ENCODE data around the gene LEMD1.

The LEMD1 gene

DNA sequence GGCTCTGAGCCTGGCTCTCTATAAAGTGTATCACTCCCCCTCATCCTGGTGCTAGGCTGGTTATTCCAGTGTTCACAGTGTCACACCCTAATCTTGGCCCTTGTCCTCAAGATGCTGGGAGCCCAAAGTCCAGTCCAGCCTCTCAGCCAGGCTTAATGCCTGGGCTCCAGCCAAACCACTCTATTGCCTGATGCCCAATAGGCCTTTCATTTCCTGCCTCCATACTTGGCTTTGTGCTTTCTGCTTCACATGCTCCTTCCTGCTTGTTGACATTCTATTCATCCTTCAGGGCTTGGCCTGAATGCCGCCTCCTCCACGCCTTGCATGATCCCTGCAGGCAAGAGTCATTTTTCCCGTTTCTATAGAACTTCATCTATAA, 66.8 kb downstream of the LEMD1 start:
- no peak for DNase-seq (ENCODE audit: low read depth in 2 of 2)

DNA sequence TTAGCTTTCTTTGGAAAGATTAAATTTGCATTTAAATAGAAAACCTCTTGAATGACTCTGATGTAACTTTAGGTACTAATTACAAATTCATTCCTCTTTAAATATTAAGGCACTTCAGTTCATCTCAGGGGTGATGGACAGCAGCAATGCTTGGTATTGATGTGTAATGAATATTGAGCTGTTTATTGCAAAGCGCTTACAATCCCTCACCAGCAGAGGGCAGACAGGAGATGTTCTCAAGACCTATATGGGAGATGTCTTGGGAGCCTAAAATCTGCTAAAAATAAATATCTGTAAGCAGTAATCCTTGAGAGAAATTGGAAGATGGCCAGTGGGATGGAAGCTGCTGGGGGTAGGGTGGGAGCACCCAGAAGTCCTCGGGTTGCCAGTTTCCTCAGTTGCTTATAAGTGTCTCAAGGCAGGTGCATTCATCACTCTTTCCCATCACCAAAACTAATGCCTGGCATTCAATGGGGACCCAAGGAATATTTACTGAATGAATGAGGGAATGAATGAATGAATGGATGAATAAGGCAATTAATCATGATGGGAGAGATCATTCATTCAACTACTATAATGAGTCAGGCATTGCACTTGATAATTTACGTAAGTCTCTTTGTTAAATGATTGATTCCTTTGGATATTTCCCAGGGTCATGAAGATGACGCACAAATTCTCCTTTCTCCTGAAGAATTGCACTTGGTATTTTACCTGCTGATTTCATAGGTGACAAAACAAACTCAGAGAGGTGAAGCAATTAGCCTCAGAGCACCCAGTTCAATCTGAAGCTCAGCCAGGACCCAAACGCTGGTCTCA, 67.4 kb downstream of the LEMD1 start:
- peak in 1 of 2 donors; percentile 34 for DNase-seq (ENCODE audit: low read depth in 2 of 2)

DNA sequence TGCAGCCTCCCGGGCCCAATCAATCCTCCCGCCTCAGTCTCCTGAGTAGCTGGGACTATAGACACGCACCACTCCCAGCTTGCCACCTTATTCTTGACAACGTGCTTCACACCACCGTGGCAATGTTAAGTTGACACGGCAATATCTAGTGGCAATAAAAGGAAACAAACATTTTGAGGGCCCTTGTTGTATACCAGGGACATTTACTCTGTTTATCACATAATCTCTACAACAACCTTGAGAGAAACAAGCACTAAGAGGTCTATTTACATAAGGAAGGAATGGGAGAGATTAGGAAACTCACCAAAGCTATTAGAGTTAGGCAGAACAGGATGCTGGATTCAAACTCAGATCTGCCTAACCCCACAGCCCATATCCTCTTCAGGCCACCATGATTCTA, 68.2 kb downstream of the LEMD1 start:
- no peak for DNase-seq (ENCODE audit: low read depth in 2 of 2)

- DNase-seq (ENCODE audit: low read depth in 2 of 2) = no peak
Observed at GRCh38 chr1:205353191-205353590, 68.7 kb downstream of the LEMD1 start.

- no peak for DNase-seq (ENCODE audit: low read depth in 2 of 2)
Observed at GRCh38 chr1:205351984-205352713, 69.7 kb downstream of the LEMD1 start.

DNA sequence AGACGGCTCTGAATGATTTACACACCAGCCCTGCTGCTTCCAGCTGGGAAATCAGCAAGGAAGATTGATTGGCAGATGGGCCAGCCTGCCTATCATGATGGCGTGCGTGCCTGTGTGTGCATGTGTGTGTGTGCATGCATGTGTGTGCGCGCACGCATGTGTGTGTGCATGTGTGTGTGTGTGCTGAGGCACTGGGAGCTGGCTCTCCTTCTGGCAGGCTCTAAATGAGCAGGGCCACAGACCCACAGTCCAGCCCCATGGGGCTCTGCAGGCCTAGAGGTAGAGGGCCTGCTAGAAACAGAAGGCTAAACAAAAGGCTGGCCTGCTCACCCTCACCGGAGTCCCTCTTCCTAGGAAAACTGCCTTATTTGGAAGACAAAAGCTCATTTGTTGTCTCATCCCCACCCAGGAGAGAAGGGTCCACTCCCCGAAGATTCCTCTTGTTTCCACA, 71.1 kb downstream of the LEMD1 start:
- DNase-seq (ENCODE audit: low read depth in 2 of 2) = no peak

GRCh38 chr1:205350124-205350523, 71.7 kb downstream of the LEMD1 start:
- no peak for DNase-seq (ENCODE audit: low read depth in 2 of 2)

- no peak for DNase-seq (ENCODE audit: low read depth in 2 of 2)
Observed at GRCh38 chr1:205348554-205349487, 73.0 kb downstream of the LEMD1 start.

DNA sequence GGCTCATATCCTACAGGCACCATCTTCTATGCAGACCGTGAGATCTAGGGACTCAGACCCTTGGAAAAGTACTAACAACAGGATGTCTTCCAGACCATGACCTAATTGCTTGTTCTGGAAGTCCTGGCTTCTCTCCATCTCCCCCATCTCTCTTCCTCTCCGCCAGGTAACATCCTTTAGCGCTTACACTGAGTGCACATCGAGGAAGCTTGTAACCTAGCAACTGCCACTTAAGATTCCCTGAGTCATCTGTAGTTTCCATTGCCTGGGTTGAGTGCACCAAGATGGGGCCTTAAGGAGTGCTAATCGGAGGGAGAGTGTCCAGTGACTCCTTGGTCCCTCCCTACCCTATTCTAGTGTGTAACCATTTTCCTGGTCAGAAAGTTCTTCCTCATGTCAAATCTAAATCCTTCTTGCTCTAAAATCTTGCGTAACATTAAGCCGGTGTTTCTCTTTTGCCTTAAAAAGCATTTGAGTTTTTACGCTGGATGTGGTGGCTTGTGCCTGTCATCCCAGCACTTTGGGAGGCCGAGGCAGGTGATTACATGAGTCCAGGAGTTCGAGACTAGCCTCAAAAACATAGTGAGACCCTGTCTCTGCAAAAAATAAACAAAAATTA, 74.8 kb downstream of the LEMD1 start:
- no peak for DNase-seq (ENCODE audit: low read depth in 2 of 2)

- no peak for DNase-seq (ENCODE audit: low read depth in 2 of 2)
Observed at GRCh38 chr1:205345761-205346160, 76.1 kb downstream of the LEMD1 start.

GRCh38 chr1:205344066-205344928, 77.6 kb downstream of the LEMD1 start:
- peak; percentile 18 to 39 for DNase-seq (ENCODE audit: low read depth in 2 of 2)

DNA sequence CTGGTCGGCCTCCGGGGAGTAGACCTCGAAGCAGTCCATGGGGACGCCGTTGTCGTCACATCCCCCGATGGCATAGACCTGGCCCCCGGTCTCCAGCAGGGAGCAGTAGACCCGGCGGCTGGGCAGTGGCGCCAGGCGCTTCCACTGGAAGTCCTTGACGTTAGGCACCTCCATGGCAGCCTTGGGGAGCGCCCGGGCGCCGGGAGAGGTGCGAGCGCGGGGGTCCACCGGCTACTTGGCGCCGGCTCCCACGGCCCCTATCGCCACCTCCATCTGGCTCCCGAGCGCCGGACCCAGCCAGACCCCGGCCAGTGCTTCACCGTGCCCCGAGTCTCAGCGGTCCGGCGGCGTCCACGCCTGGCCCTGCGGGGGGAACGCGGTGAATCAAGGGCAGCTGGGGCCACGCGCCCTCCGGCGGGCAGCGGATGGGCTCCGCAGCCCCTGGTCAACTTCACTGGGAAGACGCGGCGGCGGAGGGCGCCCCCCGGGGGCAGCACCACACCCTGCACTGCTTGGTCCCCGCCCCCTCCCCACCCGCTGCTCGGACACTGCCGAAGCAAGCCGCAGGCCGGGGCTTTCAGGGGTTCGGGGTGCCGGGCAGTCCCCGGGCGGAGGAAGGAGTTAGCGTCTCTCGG, 78.3 kb downstream of the LEMD1 start:
- no peak for DNase-seq (ENCODE audit: low read depth in 2 of 2)

- no peak for DNase-seq (ENCODE audit: low read depth in 2 of 2)
Observed at GRCh38 chr1:205342986-205343385, 78.9 kb downstream of the LEMD1 start.

DNA sequence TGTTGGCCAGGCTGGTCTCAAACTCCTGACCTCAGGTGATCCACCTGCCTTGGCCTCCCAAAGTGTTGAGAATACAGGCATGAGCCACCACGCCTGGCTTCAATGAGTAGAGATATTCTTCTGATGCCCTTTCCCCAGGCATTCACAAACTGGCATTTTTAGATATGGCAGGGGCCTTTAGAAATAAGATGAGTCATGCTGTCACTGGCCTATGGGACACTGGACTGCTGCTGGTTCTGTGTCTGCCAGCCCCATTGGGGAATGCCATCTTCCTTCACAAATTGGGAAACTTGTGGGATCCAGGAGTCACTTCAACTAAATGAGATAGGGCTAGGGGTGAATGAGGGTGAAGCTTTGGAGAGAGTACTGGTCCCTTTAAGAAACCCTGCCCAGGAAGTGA, 81.2 kb downstream of the LEMD1 start:
- no peak for DNase-seq (ENCODE audit: low read depth in 2 of 2)

DNA sequence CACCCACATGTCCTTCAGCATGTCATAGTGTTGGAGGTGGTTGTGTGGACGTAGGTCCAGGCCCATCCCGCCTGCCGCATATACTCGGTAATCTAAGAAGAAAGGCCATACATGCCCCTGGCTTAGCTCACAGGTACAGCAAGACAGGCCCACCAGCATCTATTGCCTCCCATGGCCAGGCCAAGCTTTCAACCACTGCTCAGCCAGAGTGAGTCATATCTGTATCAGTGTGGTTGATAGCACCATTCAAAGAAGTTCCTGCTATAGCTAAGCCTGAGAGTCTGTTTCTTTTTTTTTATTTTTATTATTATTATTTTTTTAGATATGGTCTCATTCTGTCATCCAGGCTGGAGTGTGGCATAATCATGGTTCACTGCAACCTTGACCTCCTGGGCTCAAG, 82.1 kb downstream of the LEMD1 start:
- DNase-seq (ENCODE audit: low read depth in 2 of 2) = no peak

DNA sequence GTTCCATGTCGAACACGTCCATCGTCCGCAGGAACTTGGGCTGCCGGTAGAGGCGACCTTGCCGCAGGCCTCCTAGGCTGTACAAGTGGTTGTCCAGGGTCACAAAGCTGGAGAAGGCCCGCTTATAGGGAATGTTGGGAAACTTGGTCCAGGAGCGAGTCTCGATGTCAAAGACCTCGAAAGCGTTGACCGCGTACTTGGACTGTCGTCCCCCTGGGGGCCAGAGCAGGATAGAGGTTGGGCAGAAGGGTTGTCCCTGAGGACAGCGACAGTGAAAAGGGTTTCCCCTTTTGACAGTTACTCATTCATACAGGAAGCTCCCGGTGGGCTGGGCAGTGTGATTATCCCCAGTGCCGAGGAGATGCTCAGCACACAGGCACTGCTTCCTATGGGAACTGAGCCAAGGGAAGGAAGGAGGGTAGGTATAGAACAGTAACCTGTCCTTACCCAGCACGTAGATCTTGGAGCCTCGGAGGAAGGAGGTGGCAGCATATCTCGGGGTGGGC, 82.6 kb downstream of the LEMD1 start:
- DNase-seq (ENCODE audit: low read depth in 2 of 2) = no peak

DNA sequence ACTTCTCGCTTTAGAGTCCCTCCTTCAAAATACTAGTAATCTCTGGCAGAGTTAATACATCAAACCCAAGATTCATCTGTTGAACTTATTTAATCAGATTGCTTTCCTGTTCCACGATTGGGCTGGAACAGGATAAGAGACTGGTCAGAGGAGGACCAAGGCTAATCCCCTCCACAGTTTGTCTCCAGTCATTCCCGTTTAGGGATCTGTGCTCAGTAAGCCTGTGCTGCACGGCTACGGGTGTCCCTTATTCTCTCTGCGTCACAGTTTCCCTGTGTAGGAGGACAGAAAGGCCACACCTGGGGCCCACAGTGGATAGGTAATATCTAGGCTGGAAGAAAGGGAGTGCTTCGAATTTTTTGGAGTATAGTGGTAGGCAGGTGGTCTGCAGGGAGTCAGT, 83.8 kb downstream of the LEMD1 start:
- no peak for DNase-seq (ENCODE audit: low read depth in 2 of 2)

- no peak for DNase-seq (ENCODE audit: low read depth in 2 of 2)
Observed at GRCh38 chr1:205337481-205337880, 84.4 kb downstream of the LEMD1 start.

DNA sequence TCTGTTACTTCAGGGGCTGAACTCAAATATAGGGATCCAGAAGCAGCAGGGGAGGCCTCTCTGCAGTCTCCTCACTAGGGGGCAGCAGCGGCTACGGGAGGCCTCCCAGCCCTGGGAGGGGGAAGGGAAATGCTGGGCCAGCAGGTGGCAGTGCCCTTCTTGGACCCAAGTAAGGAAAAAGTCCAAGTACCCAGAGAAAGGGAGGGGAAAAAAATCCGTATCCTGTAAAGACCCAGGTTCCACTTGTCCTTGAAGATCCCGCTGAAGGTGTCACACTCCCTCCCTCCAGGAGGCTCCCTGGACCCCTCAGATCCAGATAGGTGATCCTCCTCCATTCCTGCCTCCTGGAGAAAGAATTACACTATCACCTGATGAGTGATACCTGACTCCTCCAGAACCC, 86.2 kb downstream of the LEMD1 start:
- DNase-seq (ENCODE audit: low read depth in 2 of 2) = peak; percentile 35 to 48
